Activated B cell treated with CpG ODN at 0.5 μM for 24 hours (primary cell): ENCODE results near the gene DZIP1L. TPM values are rescaled to one million over a fixed set of nuclear protein-coding genes. Genes with fewer than 3 reads are reported as not detected.

Experiments used
- ATAC-seq: fragments of 200-7000 bp; cut with Tn5 transposase; one replicate; pipeline ENCODE4 v1.10.0; 2021; ENCODE audit warnings: low read depth, mild to moderate bottlenecking, moderate library complexity
- CTCF ChIA-PET: fragments of 350-600 bp; sonication (Branson Sonifier 250); formaldehyde crosslinking; loops from one replicate; lab custom pipeline; 2021; ENCODE audit warnings: antibody characterized with exemption; lab: Charles Lee
- POLR2A ChIA-PET: fragments of 350-600 bp; sonication (Branson Sonifier 250); formaldehyde crosslinking; loops from one replicate; lab custom pipeline; 2021; ENCODE audit warnings: antibody characterized with exemption; lab: Charles Lee
- DNase-seq: peaks from one replicate; pipeline ENCODE4 v3.0.0; 2022
- H3K27ac Mint-ChIP-seq: one replicate; pipeline ENCODE4 v1.8.0; 2020; ENCODE audit warnings: mixed read lengths
- H3K27me3 Mint-ChIP-seq: one replicate; pipeline ENCODE4 v1.8.0; 2021; ENCODE audit warnings: mixed read lengths
- H3K36me3 Mint-ChIP-seq: one replicate; pipeline ENCODE4 v1.8.0; 2021; ENCODE audit warnings: low read depth, mixed read lengths
- H3K4me1 Mint-ChIP-seq: one replicate; pipeline ENCODE4 v1.8.0; 2021; ENCODE audit warnings: mixed read lengths
- H3K4me3 Mint-ChIP-seq: one replicate; pipeline ENCODE4 v1.8.0; 2020; ENCODE audit warnings: mild to moderate bottlenecking, mixed read lengths
- H3K9me3 Mint-ChIP-seq: one replicate; pipeline ENCODE4 v1.8.0; 2020; ENCODE audit warnings: mixed read lengths
- CTCF ChIP-seq: fragments of 200-600 bp; IDR thresholded peaks from one replicate; pipeline ENCODE4 v1.8.0; 2022; ENCODE audit warnings: antibody characterized with exemption, mild to moderate bottlenecking
- intact Hi-C: fragments of 100-400 bp; cut with micrococcal nuclease; formaldehyde crosslinking; loops from one replicate; pipeline ENCODE4 v1.15.1; 2024
- total RNA-seq: library from RNA; stranded (reverse); gene quantifications from 2 replicates; pipeline ENCODE4 v1.2.3, GENCODE V29; 2022

The DZIP1L gene
- total RNA-seq, 1 donor from 2014 or later: not detected

GRCh38 chr3:138062626-138063025 lies 52.8 kb downstream of the DZIP1L start:
- ChIA-PET CTCF (interaction anchor here (1.3 kb wide), 1 partner anchor 11 kb away, joined by 3 read pairs; no protein-coding TSS in a partner anchor), POLR2A (no interaction called here)
- no peaks in the 10 kb centered on the region for H3K36me3 Mint-ChIP-seq
- H3K27ac Mint-ChIP-seq: no peak overlapping the region
- DNase-seq: no peak
- H3K9me3 Mint-ChIP-seq: no peaks in the 10 kb centered on the region
- no peak for ATAC-seq
- H3K4me3 Mint-ChIP-seq: no peak overlapping the region
- intact Hi-C loops: no loop called here
- no peak for TF ChIP-seq CTCF
- H3K27me3 Mint-ChIP-seq: peaks cover 3% of the 10 kb centered on the region
- peaks cover 5% of the 10 kb centered on the region for H3K4me1 Mint-ChIP-seq

DNA sequence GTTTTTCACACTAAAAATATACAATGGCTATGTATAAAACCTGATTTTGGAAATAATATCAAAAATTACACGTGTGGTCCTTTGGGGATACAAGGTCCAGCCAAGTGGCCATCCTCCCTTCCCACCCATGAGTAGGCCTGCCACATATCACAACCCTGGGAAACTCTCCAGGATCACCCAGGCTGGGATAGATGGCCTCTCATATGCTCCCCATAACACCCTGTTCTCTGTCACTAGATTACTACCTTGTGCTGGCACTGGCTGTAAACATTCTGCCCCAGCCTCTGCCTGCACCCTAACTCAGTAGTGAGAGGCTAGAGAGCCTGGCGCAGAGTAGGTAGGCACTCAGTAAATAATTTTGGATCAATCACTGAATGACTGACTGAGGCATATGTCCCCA lies 53.4 kb downstream of the DZIP1L start:
- ChIA-PET POLR2A (no interaction called here), CTCF (interaction anchor here (1.0 kb wide), 1 partner anchor 11 kb away, joined by 3 read pairs; no protein-coding TSS in a partner anchor)
- Mint-ChIP-seq H3K9me3 (no peaks in the 10 kb centered on the region), H3K27ac (no peak overlapping the region), H3K27me3 (no peaks in the 10 kb centered on the region), H3K4me1 (peaks cover 5% of the 10 kb centered on the region), H3K4me3 (no peak overlapping the region), H3K36me3 (no peaks in the 10 kb centered on the region)
- intact Hi-C loops: no loop called here
- DNase-seq (no peak), ATAC-seq (no peak)
- no peak for TF ChIP-seq CTCF

DNA sequence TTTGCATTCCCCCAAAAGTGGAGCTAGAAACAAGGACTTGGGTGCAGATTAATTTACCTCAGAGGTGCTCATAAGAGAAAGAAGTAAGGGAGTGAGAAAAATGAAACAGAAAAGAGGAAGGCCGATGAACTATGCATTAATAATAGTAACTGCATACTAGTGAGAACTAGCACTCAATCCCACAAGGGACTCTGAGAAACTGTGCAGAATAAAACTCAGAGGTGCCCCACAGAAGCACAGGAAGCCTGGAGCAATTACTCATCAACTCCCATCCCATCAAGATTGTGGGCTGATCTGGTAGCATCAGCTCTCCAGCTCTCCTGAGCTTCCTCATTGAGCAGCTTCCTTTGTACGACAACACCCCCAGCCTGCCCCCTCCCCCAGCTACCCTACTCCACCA lies 54.6 kb downstream of the DZIP1L start:
- DNase-seq (no peak), ATAC-seq (no peak)
- Mint-ChIP-seq H3K4me1 (peaks cover 5% of the 10 kb centered on the region), H3K36me3 (no peaks in the 10 kb centered on the region), H3K9me3 (no peaks in the 10 kb centered on the region), H3K4me3 (no peak overlapping the region), H3K27ac (no peak overlapping the region), H3K27me3 (no peaks in the 10 kb centered on the region)
- ChIA-PET CTCF (interaction anchor here (0.6 kb wide), 1 partner anchor 95 kb away, joined by 3 read pairs; no protein-coding TSS in a partner anchor), POLR2A (no interaction called here)
- no peak for TF ChIP-seq CTCF
- intact Hi-C loops: no loop called here

- no peak overlapping the region for H3K4me3 Mint-ChIP-seq
- ChIA-PET CTCF (no interaction called here), POLR2A (no interaction called here)
- H3K36me3 Mint-ChIP-seq: no peaks in the 10 kb centered on the region
- no peak overlapping the region for H3K27ac Mint-ChIP-seq
- H3K27me3 Mint-ChIP-seq: peaks cover 9% of the 10 kb centered on the region
- no peaks in the 10 kb centered on the region for H3K9me3 Mint-ChIP-seq
- no peak for TF ChIP-seq CTCF
- intact Hi-C loops: no loop called here
- peaks cover 5% of the 10 kb centered on the region for H3K4me1 Mint-ChIP-seq
- DNase-seq (no peak), ATAC-seq (no peak)
Observed at GRCh38 chr3:138059261-138059660, 56.1 kb downstream of the DZIP1L start.

DNA sequence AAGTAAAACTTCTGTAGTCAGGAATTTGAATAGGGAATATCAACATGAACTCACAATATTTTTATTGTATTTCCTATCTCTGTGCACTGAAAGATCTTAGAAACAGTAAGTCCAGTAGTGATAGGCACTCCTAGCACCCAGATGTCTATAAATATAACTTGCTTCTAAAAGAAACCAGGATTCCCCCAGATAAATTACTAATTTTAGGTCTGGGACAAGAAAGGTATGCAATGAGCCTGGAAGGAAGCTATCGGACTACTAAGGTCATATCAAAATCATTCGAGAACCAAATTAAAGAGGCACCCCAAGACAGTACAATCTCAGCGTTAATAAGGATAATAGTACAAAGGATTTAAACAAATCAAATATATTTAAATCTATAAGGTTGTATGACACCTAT lies 58.0 kb downstream of the DZIP1L start:
- no peak for TF ChIP-seq CTCF
- POLR2A ChIA-PET: no interaction called here
- peaks cover 5% of the 10 kb centered on the region for H3K4me1 Mint-ChIP-seq
- ATAC-seq (no peak), DNase-seq (no peak)
- no peaks in the 10 kb centered on the region for H3K9me3 Mint-ChIP-seq
- H3K27ac Mint-ChIP-seq: no peak overlapping the region
- H3K27me3 Mint-ChIP-seq: peaks cover 17% of the 10 kb centered on the region
- no peaks in the 10 kb centered on the region for H3K36me3 Mint-ChIP-seq
- CTCF ChIA-PET: no interaction called here
- intact Hi-C loops: no loop called here
- H3K4me3 Mint-ChIP-seq: no peak overlapping the region
